B cell (primary cell): ENCODE measurements around the gene KCNH1.

Experiments
- EZH2 ChIP-seq: IDR thresholded peaks from 2 replicates; pipeline ENCODE4 v1.6.1; 2012; ENCODE audit warnings: borderline replicate concordance, low read depth, mild to moderate bottlenecking, moderate library complexity, low read length; ENCODE audit not compliant: insufficient read depth, poor library complexity, severe bottlenecking
- TF ChIP-seq, protein P1 (sequence below): fragments of 200-600 bp; IDR thresholded peaks from one replicate; pipeline ENCODE4 v1.8.0; 2022; ENCODE audit warnings: antibody characterized with exemption, mild to moderate bottlenecking

DNA sequence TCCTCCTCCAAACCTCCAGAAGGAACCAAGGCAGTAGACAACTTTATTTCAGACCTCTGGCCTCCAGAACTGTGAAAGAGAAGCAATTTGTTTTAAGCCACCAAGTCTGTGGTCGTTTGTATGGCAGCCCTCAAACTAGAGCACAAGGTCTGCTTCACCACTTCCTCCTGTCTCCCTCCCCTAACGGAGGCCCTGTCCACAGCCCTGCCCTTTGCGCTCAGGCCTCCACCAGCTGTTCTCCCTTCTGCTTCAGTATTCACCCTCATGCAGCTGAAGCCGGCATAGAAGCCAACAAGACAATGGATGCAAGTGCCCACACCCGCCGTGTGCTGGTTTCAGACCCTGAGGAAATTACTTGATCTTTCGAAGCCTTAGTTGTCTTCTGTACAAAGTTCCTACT lies 441.2 kb downstream of the KCNH1 start:
- TF ChIP-seq, protein P1, sequence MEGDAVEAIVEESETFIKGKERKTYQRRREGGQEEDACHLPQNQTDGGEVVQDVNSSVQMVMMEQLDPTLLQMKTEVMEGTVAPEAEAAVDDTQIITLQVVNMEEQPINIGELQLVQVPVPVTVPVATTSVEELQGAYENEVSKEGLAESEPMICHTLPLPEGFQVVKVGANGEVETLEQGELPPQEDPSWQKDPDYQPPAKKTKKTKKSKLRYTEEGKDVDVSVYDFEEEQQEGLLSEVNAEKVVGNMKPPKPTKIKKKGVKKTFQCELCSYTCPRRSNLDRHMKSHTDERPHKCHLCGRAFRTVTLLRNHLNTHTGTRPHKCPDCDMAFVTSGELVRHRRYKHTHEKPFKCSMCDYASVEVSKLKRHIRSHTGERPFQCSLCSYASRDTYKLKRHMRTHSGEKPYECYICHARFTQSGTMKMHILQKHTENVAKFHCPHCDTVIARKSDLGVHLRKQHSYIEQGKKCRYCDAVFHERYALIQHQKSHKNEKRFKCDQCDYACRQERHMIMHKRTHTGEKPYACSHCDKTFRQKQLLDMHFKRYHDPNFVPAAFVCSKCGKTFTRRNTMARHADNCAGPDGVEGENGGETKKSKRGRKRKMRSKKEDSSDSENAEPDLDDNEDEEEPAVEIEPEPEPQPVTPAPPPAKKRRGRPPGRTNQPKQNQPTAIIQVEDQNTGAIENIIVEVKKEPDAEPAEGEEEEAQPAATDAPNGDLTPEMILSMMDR: no peak
- no peak for TF ChIP-seq EZH2
